HL-60 (cell line): Measurements from ENCODE around the gene RLF.

Experiments
- DNase-seq, 2 experiments: peaks; one replicate each; pipeline ENCODE4 v3.0.0-alpha.2; 2010 to 2020; ENCODE audit warnings: low read depth in 1 of 2, low spot score in 1 of 2
- H3K27ac ChIP-seq: fragments of 250-450 bp; sonication (Bioruptor Pico); replicated peaks from 2 replicates; pipeline ENCODE4 v1.5.1; 2020; ENCODE audit warnings: mild to moderate bottlenecking, moderate library complexity
- H3K27me3 ChIP-seq: fragments of 250-450 bp; sonication (Bioruptor Pico); 2 replicates; pipeline ENCODE4 v1.5.1; 2021; ENCODE audit warnings: mild to moderate bottlenecking, moderate library complexity; ENCODE audit not compliant: insufficient read depth, poor library complexity, severe bottlenecking
- H3K4me3 ChIP-seq: replicated peaks from 2 replicates; pipeline ENCODE4 v1.5.1; 2011; ENCODE audit warnings: mild to moderate bottlenecking, control low read depth, low read length; ENCODE audit not compliant: insufficient read depth
- GABPA ChIP-seq: IDR thresholded peaks from 2 replicates; pipeline ENCODE4 v1.6.1; 2012; ENCODE audit warnings: low read depth
- POLR2AphosphoS5 ChIP-seq: IDR thresholded peaks from 2 replicates; pipeline ENCODE4 v1.6.1; 2012; ENCODE audit warnings: low read depth
- SPI1 ChIP-seq: IDR thresholded peaks from 2 replicates; pipeline ENCODE4 v1.6.1; 2012; ENCODE audit warnings: low read depth, mild to moderate bottlenecking, borderline replicate concordance
- TF ChIP-seq, protein P1 (sequence below): IDR thresholded peaks from one replicate; pipeline ENCODE4 v1.5.1; 2011; ENCODE audit warnings: low read length, control low read depth, inconsistent platforms; ENCODE audit not compliant: insufficient read depth
- TF ChIP-seq, protein P2 (sequence below): IDR thresholded peaks from 2 replicates; pipeline ENCODE4 v1.6.1; 2012; ENCODE audit warnings: low read depth; ENCODE audit not compliant: insufficient replicate concordance

Gene RLF

DNA sequence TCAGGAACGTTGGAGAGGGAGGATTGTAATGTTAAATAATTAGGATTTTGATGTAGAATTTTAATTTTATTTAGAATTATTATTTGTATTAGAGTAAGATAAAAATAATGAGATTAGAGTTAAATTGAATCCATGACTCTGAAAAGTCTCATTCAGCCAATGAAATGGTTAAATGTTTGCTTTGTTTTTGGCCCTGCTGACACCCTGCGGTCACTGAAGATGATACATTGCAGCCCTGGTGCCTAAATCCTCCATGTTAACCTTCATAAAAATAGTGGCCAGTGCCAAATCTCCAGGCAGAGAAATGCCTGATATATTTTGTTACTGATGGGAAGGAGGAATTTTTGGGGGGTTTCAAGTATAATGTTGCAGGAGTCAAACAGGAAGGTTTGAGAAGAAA lies 27.3 kb upstream of the RLF start:
- TF ChIP-seq, protein P1, sequence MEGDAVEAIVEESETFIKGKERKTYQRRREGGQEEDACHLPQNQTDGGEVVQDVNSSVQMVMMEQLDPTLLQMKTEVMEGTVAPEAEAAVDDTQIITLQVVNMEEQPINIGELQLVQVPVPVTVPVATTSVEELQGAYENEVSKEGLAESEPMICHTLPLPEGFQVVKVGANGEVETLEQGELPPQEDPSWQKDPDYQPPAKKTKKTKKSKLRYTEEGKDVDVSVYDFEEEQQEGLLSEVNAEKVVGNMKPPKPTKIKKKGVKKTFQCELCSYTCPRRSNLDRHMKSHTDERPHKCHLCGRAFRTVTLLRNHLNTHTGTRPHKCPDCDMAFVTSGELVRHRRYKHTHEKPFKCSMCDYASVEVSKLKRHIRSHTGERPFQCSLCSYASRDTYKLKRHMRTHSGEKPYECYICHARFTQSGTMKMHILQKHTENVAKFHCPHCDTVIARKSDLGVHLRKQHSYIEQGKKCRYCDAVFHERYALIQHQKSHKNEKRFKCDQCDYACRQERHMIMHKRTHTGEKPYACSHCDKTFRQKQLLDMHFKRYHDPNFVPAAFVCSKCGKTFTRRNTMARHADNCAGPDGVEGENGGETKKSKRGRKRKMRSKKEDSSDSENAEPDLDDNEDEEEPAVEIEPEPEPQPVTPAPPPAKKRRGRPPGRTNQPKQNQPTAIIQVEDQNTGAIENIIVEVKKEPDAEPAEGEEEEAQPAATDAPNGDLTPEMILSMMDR = no peak
- TF ChIP-seq POLR2AphosphoS5 (no peak), SPI1 (no peak), GABPA (no peak)
- TF ChIP-seq, protein P2, sequence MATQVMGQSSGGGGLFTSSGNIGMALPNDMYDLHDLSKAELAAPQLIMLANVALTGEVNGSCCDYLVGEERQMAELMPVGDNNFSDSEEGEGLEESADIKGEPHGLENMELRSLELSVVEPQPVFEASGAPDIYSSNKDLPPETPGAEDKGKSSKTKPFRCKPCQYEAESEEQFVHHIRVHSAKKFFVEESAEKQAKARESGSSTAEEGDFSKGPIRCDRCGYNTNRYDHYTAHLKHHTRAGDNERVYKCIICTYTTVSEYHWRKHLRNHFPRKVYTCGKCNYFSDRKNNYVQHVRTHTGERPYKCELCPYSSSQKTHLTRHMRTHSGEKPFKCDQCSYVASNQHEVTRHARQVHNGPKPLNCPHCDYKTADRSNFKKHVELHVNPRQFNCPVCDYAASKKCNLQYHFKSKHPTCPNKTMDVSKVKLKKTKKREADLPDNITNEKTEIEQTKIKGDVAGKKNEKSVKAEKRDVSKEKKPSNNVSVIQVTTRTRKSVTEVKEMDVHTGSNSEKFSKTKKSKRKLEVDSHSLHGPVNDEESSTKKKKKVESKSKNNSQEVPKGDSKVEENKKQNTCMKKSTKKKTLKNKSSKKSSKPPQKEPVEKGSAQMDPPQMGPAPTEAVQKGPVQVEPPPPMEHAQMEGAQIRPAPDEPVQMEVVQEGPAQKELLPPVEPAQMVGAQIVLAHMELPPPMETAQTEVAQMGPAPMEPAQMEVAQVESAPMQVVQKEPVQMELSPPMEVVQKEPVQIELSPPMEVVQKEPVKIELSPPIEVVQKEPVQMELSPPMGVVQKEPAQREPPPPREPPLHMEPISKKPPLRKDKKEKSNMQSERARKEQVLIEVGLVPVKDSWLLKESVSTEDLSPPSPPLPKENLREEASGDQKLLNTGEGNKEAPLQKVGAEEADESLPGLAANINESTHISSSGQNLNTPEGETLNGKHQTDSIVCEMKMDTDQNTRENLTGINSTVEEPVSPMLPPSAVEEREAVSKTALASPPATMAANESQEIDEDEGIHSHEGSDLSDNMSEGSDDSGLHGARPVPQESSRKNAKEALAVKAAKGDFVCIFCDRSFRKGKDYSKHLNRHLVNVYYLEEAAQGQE = no peak
- no peak overlapping the region for H3K27ac ChIP-seq
- no peak for DNase-seq
- no peaks in the 10 kb centered on the region for H3K27me3 ChIP-seq
- no peak overlapping the region for H3K4me3 ChIP-seq

DNA sequence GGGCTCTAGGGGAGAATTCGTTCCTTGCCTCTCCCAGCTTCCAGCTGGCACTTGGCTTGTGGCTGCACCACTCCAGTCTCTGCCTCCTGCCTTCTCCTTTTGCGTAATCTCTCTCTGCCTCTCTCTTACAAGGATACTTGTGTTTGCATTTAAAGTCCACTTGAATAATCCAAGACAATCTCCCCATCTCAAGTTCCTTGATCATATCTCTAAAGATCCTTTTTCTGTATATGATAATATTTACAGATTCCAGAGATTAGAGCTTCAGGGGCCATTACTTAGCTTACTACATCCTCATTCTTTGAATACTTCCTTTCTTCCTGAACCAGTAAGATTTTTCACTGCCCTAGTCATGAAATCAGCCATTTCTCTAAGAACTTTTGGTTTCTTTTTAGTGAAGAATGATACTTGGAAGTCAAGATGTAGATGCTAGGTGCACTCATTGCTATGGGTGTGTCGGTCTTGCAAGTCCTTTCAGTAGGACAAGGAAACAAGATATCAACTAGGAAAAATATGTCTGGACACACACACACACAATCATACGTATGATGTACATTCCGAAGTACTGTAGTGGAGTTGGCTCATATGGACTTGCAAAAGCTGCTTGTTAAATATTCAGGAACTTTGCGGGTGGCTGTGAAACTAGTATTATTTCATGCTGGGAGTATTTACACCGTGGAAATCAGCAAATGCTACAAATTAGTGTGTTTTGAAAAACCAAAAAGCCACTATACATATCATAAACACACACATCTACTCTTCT lies 20.8 kb upstream of the RLF start:
- DNase-seq = no peak

DNA sequence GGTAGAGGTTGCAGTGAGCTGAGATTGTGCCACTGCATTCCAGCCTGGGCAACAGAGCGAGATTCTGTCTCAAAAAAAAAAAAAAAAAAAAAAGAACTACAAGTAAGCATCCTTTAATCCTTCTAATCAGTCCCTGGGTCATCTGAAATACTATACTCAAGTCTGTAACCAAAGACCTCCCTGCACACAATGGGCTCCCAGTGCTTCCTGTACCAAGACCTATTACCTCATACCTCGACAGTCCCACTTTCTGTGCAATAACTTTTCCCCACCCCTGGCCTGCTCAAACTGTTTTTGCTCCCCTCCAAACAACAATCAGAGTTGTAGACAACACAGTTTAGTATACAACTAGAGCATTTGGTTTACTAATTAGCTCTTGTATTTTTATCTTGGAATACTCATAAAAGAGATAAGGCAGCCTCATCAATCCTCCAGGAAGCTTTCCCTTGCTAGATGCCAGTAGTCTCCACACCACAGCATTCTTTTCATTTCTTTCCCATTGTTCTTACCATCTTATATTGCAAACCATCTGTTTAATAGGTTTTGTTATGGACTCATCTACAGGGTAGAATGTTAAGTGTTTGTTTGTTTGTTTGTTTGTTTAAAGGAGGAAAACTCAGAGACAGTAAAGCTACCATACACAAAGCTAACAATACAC lies 19.2 kb upstream of the RLF start:
- no peak for TF ChIP-seq GABPA
- TF ChIP-seq, protein P2 = no peak
- TF ChIP-seq SPI1 = no peak
- TF ChIP-seq POLR2AphosphoS5 = no peak
- TF ChIP-seq, protein P1 = no peak
- DNase-seq = no peak
- no peak overlapping the region for H3K27ac ChIP-seq
- H3K27me3 ChIP-seq = no peaks in the 10 kb centered on the region
- no peak overlapping the region for H3K4me3 ChIP-seq

More for the DNA sequence above, 20.8 kb upstream of the RLF start:
- TF ChIP-seq GABPA = no peak
- TF ChIP-seq POLR2AphosphoS5 = no peak
- no peak for TF ChIP-seq SPI1
- TF ChIP-seq, protein P1 = no peak
- TF ChIP-seq, protein P2 = no peak
- no peak overlapping the region for H3K4me3 ChIP-seq
- H3K27me3 ChIP-seq = no peaks in the 10 kb centered on the region
- H3K27ac ChIP-seq = no peak overlapping the region
